GM12872 (cell line): ENCODE data around the gene CEBPA.

ENCODE experiments used
- CTCF ChIP-seq: IDR thresholded peaks from 3 replicates; pipeline ENCODE4 v1.5.1; 2011; ENCODE audit warnings: low read depth, mild to moderate bottlenecking, low read length, moderate library complexity; ENCODE audit not compliant: insufficient read depth

Gene CEBPA

GRCh38 chr19:33252418-33252962 lies 49.8 kb downstream of the CEBPA start:
- TF ChIP-seq CTCF: no peak

GRCh38 chr19:33251526-33252090 lies 50.7 kb downstream of the CEBPA start:
- no peak for TF ChIP-seq CTCF

- TF ChIP-seq CTCF: no peak
These were observed 51.3 kb downstream of the CEBPA start for GRCh38 chr19:33251076-33251475.

- no peak for TF ChIP-seq CTCF
These were observed 51.8 kb downstream of the CEBPA start for GRCh38 chr19:33250500-33250899.
